GM21367 (cell line): ENCODE measurements around the gene ABHD17C.
A peak's percentile ranks its signal among the peaks of the same experiment; 100 is the strongest.
"Not testable (repeated sequence)": the region's sequence is repeated elsewhere in the genome, so short reads cannot be mapped to it uniquely, and the experiment has no call there.

Source experiments
- ATAC-seq: cut with Tn5 transposase; IDR thresholded peaks from one replicate; pipeline ENCODE4 v1.9.1; 2021; ENCODE audit not compliant: unreplicated experiment

The ABHD17C gene

DNA sequence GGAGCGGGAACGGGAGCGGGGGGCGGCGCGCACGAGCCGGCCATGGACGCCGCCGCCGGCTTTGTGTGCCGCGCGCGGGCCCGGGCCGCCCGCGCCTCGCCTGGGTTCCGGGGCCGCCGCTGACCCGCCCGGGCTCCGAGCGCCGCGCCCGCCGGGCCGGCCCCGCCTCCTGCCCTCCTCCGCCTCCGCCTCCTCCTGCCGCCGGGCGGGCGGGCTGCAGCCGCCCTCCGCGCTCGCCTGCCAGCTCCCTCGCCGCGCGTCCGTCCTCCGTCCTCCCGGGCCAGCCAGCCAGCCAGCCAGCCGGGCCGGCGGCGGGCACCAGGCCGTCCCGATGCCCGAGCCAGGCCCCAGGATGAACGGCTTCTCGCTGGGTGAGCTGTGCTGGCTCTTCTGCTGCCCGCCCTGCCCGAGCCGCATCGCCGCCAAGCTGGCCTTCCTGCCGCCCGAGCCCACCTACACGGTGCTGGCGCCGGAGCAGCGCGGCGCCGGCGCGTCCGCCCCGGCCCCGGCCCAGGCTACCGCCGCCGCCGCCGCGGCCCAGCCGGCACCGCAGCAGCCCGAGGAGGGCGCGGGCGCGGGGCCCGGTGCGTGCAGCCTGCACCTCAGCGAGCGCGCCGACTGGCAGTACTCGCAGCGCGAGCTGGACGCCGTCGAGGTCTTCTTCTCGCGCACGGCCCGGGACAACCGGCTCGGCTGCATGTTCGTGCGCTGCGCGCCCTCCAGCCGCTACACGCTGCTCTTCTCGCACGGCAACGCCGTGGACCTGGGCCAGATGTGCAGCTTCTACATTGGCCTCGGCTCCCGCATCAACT is at the start of gene ABHD17C:
Gene ABHD17C, plus strand, starts transcription at position 212 of the 812 bp plus-strand sequence. Its CDS starts 120 bp downstream, at position 332.
- ATAC-seq = peak; percentile 72

DNA sequence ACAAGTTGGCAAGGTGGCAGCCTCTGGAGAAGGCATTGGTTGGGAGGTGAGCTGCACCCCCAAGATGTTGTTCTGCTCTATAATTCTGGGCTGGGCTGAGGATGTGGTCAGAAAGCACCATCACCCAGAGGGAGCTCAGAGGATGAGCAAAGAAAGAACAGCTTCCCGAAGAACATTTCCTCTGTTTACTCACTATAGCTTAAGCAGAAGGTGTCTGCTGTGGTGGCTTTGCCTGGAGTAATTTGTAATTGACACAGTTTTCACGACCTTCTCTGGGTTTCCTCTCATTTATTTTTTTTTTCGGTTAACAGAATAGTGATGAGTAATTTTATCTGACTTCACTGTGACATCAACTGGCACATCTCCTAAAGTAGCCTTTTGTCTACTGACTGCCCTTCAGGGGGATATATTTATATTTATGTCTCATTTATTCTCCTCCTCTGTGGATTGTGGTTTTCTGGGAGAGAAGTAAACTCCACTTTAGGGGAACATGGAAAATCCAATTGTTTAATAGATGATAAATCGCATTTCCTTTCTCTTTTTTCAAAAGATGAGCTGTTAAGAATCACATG is 49.5 kb upstream of the ABHD17C start:
- ATAC-seq = no peak

DNA sequence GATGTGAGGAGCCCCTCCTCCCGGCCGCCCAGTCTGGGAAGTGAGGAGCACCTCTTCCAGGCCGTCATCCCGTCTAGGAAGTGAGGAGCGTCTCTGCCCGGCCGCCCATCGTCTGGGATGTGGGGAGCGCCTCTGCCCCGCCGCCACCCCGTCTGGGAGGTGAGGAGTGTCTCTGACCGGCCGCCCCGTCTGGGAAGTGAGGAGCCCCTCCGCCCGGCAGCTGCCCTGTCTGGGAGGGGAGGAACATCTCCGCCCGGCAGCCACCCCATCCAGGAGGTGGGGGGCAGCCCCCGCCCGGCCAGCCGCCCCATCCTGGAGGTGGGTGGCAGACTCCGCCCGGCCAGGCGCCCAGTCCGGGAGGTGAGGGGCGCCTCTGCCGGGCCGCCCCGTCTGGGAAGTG is 47.7 kb upstream of the ABHD17C start:
- not testable (repeated sequence) for ATAC-seq

DNA sequence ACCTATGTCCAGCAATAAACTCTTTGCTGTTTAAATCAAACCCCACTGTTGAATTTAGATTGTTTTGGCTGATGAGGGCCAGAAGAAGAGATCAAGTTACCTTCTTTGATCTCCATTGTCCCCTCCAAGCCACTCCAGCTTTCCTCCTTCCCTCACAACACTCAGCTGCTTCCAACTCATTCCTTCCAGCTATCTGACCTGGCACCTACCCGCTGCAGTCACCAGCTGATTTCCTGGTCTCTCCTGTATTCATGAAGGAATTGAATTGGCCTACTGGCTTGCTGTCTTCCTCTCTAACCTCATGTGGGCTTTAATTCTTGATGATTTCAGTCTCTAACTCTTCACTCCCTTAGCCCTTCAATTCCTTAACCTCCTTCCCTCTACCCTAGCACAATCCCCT is 40.8 kb upstream of the ABHD17C start:
- ATAC-seq = no peak

DNA sequence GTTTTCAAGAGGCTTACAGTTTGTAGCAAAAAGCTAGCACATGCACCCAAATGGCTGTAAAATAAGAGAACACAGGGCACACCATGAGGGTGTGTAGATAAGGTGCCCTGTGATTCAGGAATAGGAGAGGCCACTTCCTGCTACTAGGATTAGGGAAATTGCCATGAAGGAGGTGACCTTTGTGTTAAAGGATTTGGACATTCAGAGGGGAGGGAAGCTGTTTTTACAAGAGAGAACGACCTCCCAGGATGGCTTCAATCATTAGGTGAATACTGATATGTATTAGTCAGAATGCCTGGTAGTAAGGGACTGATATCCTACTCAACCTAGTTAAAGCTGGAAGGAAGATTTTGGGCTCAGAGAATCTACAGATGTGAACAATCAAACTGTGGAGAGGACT is 35.7 kb upstream of the ABHD17C start:
- no peak for ATAC-seq

DNA sequence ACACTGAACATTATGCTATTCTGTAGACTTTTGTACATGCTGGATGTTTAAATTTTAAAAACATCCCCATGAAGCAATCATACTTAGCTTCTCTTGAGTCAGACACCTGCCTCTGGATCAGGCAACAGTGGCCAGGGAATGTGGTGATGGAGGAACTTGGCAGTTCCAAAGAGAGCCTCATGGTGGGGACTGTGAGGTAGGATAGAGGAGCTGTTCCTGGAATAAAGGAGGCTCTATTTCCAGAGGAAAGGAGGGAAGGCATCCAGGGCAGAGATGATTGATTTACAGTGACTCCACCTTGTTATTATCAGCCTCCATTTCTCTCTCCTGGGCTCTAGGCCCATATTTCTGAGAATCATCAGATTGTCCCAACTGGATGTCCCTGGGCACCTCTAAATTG is 35.0 kb upstream of the ABHD17C start:
- ATAC-seq = no peak

DNA sequence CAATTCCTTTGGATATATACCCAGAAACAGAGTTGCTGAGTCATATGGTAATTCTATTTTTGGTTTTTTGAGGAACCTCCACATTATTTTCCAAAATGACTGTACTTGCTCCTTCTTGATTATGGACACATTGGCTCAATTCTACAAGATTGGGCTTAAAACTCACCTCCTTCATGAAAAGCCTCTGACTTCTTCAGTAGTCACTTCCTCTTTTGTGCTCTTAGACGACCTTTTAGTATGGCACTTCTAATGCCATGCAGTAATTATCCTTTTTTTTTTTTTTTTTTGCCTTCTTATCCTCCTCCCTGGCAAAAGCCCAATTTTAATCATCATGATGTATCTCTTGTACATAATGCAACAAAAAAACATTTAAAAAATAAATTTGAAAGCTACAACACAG is 33.0 kb upstream of the ABHD17C start:
- no peak for ATAC-seq

DNA sequence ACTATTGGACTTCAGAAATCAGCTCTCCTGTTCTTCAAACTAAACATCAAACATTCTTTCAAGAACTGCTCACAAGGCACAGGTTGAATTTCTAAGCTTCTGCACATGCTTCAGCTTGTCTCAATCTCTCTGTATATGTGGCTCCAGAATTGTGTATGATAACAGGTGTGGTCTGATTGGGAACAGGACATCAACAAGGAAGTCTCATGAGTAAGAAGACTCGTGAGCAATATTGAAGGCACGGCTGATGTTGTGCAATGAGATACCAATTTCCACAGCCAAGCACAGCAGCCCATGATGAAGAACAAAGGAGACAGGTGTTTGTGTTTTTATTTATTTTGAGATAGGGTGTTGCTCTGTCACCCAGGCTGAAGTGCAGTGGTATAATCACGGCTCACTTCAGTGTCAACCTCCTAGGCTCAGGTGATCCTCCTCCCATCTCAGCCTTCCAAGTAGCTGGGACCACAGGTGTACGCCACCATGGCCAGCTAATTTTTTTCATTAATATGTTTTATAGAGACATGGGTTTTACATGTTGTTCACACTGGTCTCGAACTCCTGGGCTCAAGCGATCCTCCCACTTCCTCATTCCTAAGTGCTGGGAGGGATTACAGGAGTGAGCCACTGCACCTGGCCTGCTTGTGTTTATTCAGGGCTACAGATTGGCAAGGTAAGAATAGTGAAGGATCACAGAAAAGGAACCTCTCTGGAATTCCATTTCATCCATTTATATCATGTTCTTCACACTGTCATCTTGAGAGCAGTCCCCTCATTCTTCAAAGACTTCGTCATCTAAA is 32.2 kb upstream of the ABHD17C start:
- ATAC-seq = no peak

DNA sequence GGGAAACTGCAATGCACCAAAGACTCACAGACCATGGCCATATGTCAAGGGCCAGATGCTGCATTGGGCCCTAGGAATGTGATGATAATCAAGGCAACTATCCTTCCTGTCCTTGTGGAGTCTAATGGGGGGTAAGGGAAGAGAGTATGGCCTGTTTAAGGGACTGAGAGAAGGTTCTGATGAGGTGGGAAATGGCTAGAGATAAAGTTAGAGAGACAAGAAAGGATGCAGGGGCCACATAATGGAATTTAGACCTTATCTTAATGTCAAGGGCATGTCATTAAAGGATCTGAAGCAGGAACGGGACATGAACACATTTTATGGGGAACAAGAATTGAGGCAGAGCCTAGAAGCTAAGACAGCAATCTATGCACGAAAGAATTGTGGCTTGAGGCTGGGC is 30.0 kb upstream of the ABHD17C start:
- no peak for ATAC-seq

DNA sequence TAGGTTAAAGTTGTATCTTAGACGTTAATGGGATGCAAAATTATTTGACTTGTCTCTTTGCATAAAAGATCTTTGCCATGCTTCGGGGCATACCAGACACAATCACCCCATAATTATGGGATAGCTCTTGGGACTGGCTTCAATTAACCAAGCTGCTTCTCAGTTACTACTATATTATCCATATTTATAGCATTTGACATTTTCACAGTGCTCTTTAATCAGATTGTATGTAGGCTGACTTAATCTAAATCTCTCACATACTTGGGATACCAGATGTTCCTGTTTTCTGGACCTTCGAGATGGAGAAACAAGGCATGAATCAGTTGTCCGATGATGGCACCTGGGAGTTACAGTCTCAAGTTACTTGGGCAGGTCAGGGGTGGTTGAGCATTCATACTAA is 27.2 kb upstream of the ABHD17C start:
- no peak for ATAC-seq

DNA sequence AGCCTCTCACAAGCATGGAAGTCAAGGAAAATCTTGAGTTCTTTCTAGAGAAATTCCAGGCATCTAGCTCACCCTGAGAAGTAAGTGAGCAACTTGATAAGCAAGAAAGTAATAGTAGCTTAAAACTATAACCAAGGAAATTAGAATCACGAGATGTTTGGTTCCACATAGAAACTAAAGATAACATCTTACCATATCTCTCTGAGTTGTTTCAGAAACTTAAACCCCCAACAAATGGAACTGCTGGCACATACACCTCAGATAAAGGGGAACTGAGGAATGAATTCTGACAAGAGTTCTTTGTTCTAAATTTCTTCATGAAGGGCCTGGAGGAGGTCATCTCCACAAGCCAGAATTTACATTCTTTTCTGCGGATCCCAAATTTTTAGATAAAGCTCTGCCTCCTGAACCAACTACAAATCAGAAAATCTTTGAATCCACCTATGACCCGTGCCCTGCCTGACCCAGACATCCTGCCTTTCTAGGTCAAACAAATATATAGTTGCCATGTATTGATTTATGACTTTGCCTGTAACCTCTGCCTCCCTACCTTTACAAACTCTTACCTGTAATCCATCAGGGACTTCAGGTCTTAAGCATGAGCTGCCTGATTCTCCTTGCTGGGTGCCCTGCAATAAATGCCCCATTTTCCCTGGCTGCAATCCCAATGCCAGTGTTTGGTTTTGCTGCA is 26.4 kb upstream of the ABHD17C start:
- no peak for ATAC-seq

DNA sequence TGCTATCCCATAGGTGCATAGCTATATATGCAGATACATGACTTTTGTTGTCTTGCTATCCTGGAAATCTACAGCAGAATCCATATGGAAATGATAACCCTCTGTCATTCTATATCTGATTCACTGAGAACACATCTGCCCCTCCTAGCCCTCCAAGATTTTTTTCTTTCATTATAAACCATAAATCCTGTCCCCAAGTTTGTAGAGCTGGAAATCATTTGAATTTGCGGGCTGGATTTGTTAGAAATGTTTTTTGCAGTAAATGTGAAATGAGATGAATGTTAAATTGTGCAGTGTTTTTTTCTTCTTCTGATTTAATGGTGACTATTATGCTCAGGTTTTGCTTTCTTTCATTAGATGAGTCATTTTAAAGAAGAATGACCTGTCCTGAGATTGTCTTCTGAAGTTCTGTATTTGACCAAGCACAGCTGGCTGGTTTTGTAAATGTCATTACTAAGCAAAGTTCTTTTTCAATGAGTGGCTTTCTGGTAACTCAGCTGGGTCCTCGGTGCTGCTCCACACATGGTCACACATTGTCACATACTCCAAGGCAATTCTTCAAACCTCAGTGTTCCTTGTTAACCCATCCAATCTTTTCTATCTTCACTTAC is 25.3 kb upstream of the ABHD17C start:
- ATAC-seq = no peak

DNA sequence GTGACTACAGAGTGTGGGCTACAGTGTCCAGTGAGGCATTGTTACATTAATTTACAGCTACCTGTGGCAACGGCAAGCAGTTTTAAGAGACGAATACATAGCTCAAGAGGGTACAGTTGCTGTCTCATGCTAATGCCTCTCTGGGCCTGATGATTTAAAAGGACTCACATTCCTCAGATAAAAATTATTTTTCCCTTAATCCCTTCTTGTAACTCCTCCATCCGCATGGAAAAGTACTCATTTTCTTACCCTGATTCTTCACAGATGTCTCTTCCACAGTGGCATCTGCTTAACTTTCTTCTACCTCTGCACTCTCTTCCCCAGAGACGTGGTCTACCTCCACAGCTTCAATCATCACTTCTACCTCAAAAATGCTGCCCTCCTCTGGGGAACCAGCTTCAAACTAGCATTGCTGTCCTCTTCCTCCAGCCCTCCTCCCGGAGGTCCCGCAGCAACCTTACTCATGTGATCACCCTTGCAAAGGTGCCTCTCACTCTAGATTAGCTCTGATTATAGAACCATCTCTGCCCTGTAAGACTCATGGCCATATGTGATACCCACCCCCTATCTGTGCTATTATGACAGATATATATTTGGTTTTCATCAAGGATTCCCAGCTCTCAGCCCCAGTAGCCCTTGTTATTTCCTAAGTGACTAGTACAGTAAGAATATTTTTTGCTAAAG is 21.4 kb upstream of the ABHD17C start:
- ATAC-seq = no peak

DNA sequence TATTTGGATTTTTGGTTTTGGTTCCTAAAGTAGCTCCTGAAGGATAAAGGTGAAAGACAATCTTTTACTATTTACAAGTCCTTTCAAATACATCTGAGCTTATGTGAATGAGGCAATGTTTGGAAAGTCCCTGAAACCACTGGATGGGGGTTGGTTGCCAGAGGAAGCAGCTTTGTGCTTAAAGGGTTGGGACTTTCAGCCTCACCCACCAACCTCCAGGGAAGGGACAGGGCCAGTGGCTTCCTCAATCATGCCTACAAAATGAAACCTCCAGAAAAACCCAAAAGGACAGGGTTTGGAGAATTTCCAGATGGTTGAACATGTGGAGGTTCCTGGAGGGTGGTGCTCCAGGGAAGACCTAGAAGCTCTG is 20.9 kb upstream of the ABHD17C start:
- no peak for ATAC-seq

DNA sequence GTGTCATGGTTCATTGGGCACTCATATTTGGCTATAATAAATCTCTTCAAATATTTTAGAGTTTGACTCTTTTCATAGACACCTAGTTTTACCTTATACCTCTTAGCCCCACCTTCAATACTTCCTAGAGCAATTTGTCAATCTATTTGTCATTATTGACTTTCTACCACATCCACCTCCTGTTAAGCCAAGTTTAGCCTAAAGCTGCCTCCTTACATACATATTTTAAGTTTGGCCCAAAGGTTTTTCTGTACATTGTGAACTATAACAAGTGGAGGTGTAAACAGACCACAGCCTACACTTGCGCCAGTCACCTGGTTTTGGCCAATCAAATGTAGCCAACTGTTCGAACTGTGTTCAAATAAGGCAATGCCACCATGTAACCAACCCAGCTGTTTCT is 18.1 kb upstream of the ABHD17C start:
- no peak for ATAC-seq

DNA sequence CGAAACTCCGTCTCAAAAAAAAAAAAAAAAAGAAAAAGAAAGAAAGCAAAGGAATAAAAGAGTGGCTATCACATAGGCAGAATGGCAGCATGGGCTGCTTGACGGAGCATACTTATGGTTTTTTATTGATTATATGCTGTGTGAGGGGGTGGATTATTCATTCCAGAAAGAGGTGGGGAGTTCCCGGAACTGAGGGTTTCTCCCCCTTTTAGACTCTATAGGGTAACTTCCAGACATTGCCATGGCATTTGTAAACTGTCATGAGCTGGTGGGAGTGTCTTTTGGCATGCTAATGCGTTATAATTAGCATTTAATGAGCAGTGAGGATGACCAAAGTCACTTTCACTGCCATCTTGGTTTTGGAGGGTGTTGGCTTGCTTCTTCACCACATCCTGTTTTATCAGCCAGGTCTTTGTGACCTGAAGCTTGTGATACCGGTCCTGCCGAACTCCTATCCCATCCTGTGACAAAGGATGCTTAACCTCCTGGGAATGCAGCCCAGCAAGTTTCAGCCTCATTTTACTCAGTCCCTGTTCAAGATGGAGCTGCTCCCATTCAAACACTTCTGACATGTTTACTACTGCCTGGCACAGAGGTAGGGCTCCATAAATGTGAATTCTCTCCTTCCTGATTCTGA is 15.8 kb upstream of the ABHD17C start:
- no peak for ATAC-seq

DNA sequence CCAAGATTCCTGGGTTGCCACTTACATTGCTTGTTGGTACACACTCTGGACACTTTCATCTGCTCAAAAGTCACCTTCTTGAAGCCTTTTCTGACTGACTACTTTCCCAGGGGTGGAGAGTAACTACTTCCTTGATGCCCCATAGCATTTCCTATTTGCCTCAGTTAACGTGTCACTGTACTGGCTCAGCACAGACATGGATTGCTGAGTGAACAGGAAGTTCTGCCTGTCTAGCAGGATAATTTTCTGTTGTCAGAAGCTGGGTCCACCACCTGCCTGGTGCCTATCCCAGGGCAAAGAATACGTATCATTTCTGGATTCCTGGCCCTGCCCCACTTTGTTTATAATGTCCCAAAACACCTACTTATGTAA is 15.3 kb upstream of the ABHD17C start:
- no peak for ATAC-seq

DNA sequence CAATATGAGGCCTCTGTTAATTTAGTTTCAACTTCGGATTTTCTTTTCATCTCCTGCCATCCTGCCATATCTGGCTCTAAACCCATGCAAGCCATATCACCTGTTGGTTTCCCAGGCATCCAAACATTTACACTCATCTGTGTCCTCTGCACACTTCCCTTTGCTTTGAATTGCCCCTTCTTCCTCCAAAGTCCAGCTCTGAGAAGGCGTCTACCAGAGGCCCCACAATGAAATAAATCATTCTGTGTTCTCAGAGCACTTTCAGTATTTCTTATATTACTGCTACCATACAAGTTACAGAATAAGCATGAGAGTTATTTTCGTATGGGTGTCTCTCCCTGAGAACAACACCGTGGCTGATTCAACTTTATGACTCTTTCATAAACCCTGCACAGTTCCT is 12.9 kb upstream of the ABHD17C start:
- ATAC-seq = no peak

DNA sequence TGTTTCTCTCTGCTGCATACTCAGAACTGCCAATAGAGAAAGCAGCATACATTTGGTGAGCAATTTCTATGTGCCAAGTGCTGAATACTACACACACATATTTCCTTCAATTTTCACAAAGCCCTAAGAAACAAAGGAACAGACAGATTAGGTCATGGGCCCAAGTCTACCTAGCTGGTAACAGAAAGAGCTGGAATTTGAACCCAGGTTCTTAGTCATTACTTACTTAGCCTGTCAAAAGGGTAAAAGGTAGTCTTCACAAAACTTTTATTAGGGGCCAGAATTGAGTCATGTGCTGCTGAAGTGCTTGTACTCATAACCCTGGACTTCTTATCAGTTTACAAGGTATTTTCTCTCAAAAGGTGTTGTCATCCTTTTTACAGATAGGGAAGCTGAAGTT is 10.4 kb upstream of the ABHD17C start:
- no peak for ATAC-seq

DNA sequence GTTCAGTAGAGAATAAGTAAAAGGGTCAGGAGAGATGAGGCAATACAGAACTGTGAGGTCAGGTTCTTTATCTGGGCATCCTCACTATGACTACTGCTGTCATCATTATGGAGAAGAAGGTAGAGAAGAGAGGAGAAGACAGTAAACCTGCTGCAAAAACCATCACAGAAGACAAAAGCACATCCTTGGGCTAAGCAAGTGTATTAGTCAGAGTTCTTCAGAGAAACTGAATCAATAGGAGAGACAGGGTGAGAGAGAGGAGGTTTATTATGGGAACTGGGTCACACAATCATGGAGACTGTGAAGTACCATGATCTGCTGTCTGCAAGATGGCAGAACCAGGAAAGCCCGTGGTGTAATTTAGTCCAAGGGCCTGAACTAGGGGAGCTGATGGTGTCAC is 9.5 kb upstream of the ABHD17C start:
- no peak for ATAC-seq
